Stimulated activated CD8-positive, alpha-beta memory T cell treated with anti-CD3 and anti-CD28 coated beads, Interleukin-4, amount 100 ng/mL, for 48 hours (primary cell): ENCODE data around the gene LBX2.

Experiments
- DNase-seq: peaks from one replicate; pipeline ENCODE4 v3.0.0-alpha.2; 2020

Gene LBX2

GRCh38 chr2:74499267-74499939, at the start of gene LBX2:
Gene LBX2 (minus strand): TSS chr2:74499603. CDS start chr2:74499537, 66 bp downstream.
- peak; percentile 65 for DNase-seq

GRCh38 chr2:74548285-74548899, 49.0 kb upstream of the LBX2 start:
- DNase-seq = no peak

GRCh38 chr2:74546004-74546403, 46.6 kb upstream of the LBX2 start:
- no peak for DNase-seq

- no peak for DNase-seq
These were observed 45.2 kb upstream of the LBX2 start for GRCh38 chr2:74544634-74545033.

- no peak for DNase-seq
These were observed 43.6 kb upstream of the LBX2 start for GRCh38 chr2:74542978-74543377.

- no peak for DNase-seq
These were observed 40.9 kb upstream of the LBX2 start for GRCh38 chr2:74540291-74540690.

- DNase-seq = no peak
These were observed 39.5 kb upstream of the LBX2 start for GRCh38 chr2:74538881-74539339.

- no peak for DNase-seq
These were observed 37.7 kb upstream of the LBX2 start for GRCh38 chr2:74537140-74537539.

- DNase-seq = no peak
These were observed 37.0 kb upstream of the LBX2 start for GRCh38 chr2:74536166-74536950.

- no peak for DNase-seq
These were observed 36.1 kb upstream of the LBX2 start for GRCh38 chr2:74535440-74535965.

GRCh38 chr2:74534411-74534810, 35.0 kb upstream of the LBX2 start:
- DNase-seq = no peak

GRCh38 chr2:74533464-74533863, 34.1 kb upstream of the LBX2 start:
- no peak for DNase-seq

GRCh38 chr2:74532222-74532621, 32.8 kb upstream of the LBX2 start:
- no peak for DNase-seq

GRCh38 chr2:74531666-74532065, 32.3 kb upstream of the LBX2 start:
- no peak for DNase-seq

- peak; percentile 65 for DNase-seq
These were observed 31.1 kb upstream of the LBX2 start for GRCh38 chr2:74530239-74531187.

- DNase-seq = peak; percentile 95
These were observed 30.2 kb upstream of the LBX2 start, which contains the start of the genes AUP1 and HTRA2 for GRCh38 chr2:74529357-74530238. Gene AUP1 (minus strand): TSS chr2:74529706. CDS start chr2:74529629, 77 bp downstream. Gene HTRA2 (plus strand): TSS chr2:74529933. CDS start chr2:74530007, 74 bp downstream.

GRCh38 chr2:74528600-74529356, 29.4 kb upstream of the LBX2 start:
- peak; percentile 52 for DNase-seq

- DNase-seq = no peak
These were observed 28.3 kb upstream of the LBX2 start for GRCh38 chr2:74527741-74528140.

GRCh38 chr2:74526649-74527230, 27.3 kb upstream of the LBX2 start:
- no peak for DNase-seq
